Stimulated activated CD4-positive, alpha-beta T cell treated with anti-CD3 and anti-CD28 coated beads, Interleukin-4, amount 100 ng/mL, for 1 hour (primary cell): ENCODE data around the gene ATXN1.
"Not testable (repeated sequence)": the region's sequence is repeated elsewhere in the genome, so short reads cannot be mapped to it uniquely, and the experiment has no call there.

Source experiments
- DNase-seq: peaks from one replicate; pipeline ENCODE4 v3.0.0-alpha.2; 2020

ATXN1 gene

DNA sequence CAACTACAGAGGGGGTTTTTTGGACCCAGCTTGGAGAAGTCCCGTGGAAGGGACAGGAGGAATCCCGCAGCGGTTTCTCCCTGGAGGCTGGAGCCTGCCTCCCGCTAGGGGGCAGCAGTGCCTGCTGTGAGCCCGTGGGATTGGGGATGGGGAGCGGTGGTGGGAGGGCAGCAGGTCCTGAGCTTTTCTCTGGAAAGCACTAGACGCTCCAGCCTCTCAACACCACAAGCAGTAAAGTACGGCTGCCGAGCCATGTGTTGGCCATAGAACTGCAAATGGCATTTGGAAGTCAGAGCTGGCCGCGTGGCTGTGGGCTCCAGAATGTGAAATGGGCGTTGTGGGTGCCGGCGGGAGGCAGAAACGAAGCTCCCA is 475.1 kb downstream of the ATXN1 start:
- DNase-seq: peak; percentile 15

DNA sequence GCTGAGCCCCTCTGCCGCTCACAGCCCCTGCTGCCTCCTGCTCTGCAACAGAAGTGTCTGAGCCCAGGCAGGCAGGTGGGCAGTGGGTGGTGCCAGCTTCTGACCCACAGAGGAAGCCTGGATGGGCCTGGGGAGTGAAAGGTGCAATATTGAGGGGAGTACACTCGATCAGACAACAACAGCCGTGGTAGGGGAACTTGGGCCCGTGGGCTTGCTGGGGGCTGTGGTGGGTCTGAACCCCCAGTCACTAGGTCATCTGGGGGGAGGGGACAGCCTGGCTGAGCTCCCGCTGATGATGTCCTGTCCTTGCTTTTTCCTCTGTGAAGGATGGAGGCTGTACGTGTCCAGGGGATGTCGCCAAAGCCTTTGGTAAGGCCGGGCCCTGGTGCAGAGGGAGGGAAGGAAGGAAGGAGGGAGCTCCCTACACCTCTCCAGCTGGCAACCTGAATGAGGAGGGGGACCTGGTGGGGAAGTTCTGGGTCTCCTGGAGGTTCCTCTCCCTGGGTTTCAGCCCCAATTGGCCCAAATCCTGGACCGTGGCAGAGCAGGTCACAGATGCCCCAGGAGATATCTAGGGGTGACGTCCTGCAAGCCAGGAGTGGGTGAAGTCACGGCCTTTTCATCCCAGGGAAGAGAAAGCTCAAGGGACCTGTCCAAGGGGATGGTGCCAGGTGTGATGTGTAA is 475.7 kb downstream of the ATXN1 start:
- no peak for DNase-seq

DNA sequence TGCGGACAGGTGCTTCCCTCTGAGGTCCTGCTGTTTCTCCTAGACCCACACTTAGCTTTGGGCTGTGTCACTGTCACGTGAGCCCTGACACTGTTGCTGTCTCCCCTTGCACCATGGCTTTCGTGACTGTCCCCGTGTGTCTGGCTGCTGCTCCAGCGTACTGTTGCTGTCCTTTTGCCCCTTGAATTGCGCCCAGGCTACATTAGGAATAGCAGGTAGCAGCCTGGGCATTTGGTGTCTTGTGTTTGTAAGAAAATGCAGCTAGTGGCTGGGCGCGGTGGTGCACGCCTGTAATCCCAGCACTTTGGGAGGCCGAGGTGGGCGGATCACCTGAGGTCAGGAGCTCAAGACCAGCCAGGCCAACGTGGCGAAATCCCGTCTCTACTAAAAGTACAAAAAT is 476.8 kb downstream of the ATXN1 start:
- no peak for DNase-seq

DNA sequence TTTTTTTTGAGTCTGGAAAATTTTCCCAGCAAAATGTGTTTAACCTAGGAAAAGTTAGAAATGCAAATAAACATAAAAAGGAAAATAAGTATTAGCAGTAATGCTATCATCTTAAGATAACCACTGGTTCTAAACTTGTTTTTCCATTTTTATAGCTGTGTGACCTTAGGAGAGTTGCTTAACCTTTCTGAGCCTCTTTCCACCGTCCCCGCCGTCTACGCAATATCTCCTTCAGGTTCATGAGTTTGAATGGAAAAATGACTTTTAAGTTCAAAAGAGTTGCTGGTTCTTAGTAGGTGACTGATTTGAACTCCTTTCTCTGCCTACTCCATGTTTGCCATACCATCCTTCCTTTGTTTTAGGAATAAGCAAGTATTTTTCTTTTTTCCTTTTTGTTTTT is 478.9 kb downstream of the ATXN1 start:
- DNase-seq: no peak

DNA sequence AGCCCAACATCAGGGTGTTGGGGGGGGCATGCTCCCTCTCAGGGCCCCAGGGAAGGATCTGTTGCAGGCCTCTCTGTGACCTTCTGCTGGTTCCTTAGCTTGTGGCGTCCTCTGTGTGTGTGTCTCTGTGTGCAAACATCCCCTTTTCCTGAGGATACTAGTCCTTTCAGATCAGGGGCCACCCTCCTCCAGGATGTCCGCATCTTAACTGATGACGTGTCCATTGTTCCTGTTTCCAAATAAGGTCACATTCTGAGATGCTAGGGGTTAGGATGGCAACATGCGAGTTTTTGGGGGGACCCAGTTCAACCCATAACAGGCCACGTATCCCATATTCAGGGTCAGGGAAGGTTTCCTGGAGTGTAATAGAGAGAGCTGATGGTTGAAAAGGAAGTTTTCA is 482.0 kb downstream of the ATXN1 start:
- no peak for DNase-seq

DNA sequence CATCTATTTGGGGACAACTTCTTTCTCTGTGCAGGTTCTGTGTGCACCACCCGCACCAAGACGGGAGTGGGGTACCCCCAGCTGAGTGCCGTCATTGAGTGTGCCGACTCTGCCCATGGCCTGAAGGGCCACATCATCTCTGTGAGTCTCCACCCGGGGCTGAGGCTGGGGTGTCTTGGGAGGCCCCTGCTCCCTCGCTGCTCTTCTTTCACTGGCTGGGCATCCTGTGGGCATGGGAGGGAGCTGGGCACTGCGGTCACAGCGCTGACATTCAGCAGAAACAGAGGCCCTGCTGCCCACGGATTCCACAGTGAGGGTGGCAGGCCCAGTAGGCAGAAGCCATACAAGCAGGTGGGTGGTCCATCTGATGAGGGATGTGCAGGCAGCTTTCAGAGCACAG is 482.5 kb downstream of the ATXN1 start:
- no peak for DNase-seq

DNA sequence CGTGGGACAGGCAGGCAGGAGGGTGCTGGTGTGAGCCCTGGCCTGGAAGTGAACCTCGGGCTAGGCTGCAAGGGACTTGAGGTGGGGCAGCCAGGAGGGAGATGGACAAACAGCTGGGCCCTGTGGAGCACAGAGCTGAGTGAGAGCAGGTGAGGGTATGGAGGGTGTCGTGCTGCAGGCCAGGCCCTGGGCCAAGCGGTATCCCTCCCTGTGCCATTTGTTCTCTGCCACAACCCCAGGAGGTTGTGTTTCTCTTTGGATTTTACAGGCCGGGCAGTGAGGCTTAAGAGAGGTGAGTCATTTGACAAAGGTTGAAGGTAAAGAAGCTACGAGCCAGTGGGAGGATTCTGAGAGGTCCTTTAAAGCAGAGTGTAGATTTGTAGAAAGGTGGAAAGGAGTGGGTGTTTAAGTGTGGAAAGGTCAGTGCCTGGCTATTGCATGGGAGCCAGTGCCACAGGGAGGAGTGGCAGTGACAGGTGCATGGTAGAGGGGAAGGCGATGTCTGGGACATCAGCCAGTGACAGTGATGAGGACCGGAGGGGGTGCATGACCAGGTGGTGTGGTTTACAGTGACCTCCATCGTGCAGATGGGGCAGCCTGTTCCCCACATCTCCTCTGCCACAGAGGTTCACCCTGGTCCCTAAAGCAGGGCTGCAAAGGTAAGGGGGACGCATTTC is 483.1 kb downstream of the ATXN1 start:
- DNase-seq: no peak

DNA sequence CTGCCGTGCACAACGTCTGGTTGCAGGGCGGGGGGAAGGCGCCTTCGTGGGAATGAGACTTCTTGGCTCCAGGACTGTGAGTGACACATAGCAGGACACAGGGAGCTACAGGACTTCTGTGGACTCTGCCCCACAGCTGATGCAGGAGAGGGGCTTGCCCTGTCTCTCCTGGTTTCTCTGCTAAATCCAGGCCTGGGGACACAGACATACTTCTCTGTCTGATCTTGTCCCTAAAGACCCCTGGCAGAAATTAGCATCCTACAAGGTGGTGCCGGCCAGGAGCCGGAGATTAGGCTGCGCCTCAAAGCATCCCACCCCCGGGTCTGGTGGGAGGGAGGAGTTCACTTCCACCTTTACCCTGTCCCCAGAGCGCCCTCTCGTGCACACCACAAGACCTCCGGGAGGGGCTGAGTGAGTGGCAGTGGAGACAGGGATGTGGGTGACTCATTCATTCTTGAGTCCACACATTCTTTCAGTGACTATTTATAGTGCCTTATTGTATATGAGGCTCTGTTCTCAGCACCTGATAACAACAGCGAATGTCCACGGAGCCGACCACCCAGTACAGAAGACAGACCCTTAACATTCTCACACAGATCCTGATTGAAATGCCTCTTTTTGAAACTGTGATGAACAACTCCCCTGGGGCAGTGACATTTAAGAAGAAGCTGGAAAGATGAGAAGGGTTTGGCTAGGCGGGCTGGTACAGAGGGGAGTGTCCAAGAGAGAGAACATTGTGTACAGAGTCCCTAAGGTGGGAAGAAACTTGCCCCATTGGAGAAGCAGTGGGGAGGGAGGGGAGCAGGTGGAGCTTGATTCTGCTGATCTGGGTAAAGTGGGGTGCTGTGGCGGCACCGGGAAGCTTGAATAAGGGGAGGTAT is 483.9 kb downstream of the ATXN1 start:
- no peak for DNase-seq

DNA sequence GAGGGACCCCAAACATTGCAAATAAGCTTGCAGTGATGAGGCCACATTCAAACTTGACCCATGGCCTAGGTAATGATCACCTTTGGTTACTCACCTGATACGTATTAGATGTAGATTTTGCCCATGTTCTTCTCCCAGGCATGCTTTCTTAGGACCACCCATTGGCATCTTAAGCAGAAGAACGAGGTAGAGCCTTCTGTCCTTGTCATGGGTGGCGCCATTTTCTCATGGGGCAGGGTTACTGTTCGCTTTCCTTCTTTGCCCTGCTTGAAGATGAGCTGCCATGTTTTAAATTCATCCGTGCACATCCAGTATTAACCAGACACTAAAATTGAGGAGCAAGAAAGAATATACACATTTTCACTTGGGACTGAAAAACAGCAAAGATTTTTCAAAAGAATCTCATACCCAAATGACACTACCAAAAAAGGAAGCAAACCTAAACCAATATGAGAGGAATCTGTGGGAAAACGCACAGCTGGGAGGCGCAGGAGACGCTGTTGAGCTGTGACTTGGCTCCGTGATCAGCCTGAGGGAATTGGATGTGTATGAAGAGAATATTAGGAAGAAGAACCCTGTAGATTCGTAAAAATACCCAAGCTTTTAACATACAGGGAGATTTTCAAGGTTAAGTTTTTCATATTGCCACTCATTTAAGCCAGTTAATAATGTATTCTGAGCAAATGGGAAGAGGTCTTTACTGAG is 486.2 kb downstream of the ATXN1 start:
- no peak for DNase-seq

DNA sequence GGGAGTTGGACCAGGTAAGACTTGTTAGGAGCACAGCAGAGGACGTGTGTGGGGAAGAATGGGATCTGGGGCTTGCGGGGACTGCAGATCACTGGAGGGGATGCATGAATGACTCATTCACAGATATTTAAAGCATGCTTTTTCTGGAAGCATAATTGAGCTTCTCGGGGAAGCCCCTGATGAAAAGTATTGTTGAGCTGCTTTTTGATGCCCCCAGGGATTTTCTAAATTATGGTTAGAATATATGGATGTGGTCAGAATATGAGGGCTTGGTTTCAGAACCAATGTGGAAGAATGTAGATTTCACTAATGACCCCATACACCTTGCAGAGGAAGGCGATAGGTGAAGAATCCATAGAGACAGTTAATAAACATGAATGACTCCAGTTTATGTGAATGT is 486.8 kb downstream of the ATXN1 start:
- DNase-seq: no peak

DNA sequence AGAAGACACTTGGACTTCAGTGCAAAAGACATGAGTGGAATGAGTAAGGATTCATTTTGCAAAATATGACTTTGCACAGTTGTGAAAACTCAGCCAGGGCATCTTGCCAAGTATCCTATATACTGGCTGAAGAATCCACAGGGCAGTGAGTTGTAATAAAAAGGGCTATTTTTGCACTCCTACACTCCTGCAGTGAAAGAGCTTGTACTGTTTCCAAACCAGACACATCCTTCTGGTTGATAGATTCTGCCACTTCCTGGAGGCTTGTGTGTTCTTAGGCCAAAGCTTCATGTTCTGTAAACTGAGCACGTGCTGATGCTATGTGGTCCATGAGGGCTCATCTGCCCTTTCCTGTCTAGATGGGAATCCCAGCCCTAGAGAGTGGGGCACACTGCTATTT is 488.0 kb downstream of the ATXN1 start:
- DNase-seq: no peak

DNA sequence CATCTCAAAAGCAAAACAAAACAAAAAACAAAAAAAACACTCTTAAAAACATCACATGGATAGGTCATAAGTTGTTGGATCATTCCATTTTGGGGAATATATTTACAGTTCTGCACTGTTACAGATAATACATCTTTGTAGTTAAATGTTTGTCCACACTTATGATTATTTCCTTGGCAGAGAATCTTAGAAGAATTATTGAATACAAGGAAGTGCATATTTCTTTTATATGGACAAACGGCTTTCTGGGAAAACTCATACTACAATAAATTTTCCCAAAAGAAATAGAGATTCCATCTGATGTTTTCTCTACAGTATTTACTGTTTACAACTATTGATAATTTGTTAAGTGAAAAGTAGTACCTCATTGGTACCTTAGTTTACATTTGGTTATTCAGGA is 489.1 kb downstream of the ATXN1 start:
- DNase-seq: no peak

DNA sequence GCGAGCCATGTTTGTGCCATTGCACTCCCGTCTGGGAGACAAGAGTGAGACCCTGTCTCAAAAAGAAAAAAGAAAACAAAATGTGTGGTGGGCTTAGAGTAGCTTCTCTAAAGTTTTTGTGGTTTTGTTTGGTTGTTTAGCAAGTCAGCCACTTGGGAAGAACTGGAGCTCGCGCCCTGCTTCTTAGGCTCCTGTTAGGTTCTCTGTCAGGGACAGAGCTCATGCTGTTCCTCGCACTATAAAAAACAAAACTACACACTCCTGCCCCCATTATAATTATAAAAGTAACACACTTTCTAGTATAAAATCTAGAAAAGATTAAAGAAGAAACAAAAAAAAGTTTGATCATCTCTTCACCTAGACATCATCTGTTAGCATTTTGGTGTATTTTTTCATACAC is 489.8 kb downstream of the ATXN1 start:
- DNase-seq: no peak

DNA sequence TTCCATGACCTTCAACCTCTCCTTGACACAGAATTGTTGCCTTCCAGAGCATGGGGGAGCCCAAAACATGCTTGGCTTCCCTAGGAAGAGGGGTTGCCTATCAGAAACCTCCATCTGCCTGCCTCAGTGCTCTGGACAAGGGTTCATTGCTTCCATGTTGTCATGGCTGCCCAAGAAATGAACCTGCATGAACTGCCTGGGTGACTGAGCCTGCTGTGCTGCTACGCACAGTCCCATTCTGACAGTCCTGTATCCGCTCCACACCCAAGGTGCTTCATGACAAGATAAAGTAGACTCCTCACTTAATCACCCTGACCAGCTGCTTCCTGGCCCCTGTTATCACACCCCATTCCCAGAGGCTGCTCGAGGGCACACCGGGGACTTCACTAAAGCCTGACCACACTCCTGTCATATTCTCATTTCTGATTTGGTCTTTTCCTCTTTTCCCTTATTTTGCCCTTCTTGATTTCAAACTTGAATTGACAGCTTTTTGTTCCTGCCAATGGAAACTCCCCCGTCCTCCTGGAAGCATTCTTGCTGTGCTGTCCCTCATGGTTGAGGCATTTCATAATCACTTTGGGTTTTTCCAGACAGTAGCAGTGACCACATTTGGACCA is 491.0 kb downstream of the ATXN1 start:
- DNase-seq: no peak

DNA sequence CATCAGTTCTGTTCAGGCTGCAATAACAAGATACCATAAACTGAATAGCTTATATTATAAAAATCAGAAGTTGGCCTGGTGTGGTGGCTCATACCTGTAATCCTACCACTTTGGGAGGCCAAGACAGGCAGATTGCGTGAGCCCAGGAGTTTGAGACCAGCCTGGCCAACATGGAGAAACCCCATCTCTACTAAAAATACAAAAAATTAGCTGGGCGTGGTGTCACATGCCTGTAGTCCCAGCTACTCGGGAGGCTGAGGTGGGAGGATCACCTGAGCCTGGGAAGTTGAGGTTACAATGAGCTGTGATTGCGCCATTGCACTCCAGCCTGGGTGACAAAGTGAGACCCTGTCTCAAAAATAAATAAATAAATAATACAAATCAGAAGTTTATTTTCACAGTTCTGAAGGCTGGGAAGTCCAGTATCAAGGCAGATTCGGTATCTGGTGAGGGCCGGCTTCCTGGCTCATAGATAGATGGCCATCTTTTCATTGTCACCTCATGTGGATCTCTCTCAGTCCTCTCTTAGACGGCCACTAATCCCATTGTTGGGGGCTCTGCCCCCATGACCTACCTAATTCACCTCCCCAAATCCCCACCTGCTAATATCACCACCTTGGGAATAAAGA is 491.7 kb downstream of the ATXN1 start:
- not testable (repeated sequence) for DNase-seq

DNA sequence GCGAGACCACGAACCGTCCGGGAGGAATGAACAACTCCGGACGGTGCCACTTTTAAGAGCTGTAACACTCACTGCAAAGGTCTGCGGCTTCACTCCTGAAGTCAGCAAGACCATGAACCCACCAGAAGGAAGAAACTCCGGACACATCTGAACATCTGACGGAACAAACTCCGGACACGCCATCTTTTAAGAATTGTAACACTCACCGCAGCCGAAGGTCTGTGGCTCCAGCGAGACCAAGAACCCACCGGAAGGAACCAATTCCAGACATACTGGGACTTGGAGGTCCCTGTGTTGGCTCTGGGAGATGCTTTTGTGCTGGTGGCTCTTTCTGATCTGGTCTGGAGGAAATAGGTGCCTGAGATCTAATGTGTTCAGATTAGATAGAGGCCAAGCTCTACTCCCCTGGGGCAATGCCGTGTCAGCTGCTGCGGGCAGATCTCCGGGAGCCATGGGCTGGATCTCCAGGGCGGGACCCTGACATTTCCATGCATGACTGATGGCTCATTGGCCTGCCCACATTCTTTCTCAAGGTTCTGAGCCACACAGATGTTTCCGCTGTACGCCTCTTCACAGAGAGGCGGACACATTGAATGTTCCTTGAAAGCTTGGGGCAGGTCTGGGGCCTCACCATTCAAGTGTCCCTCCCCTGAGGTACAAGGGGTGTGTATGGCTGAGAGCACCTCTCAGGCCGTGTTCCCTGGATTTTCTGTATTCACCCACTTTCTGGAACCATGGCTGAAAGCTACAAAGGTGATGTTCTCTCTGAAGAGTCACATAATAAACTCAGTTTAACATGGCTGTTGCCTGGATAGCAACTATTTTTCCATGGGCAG is 493.6 kb downstream of the ATXN1 start:
- DNase-seq: no peak

DNA sequence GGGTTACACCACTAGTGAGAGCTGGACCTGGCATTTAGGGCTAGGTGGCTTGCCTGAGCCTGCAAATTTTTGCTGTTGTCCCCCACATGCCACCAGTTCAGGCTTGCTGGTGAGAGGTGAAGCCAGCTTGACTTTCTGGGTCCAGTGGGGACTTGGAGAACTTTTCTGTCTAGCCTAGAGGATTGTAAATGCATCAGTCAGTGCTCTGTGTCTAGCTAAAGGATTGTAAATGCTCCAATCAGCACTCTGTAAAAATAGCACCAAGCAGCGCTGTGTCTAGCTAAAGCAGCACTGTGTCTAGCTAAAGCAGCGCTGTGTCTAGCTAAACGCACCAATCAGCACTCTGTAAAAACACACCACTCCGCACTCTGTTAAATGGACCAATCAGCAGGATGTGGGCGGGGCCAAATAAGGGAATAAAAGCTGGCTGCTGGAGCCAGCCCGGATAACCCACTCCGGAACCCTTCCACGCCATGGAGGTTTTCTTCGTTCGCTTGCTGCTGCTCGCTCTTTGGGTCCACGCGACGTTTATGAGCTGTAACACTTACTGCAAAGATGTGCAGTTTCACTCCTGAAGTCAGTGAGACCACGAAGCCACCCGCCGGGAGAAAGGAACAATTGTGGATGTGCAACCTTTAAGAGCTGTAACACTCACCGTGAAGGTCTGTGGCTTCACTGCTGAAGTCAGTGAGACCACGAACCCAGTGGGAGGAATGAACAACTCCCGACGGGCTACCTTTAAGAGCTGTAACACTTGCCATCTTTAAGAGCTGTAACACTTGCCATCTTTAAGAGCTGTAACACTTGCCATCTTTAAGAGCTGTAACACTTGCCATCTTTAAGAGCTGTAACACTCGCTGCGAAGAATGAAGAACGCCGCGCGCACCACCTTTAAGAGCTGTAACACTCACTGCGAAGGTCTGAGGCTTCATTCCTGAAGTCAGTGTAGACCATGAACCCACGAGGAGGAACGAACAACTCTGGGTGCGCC is 495.6 kb downstream of the ATXN1 start:
- DNase-seq: no peak

DNA sequence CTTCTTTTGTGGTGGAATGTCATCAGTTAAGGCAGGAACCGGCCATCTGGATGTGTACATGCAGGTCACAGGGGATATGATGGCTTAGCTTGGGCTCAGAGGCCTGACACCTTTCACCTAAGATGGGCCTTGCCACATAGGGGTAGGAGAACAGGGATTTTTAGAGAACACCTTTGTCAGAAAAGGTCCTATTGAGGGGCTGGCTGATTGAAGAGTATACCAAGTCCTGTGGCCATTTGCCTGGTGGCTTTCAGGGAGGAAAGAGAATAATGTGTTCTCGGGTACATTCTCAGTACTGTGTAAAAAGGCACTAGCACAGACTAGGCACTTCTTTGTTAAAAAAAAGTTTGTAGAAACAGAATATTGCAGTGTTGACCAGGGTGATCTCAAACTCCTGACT is 496.5 kb downstream of the ATXN1 start:
- no peak for DNase-seq

DNA sequence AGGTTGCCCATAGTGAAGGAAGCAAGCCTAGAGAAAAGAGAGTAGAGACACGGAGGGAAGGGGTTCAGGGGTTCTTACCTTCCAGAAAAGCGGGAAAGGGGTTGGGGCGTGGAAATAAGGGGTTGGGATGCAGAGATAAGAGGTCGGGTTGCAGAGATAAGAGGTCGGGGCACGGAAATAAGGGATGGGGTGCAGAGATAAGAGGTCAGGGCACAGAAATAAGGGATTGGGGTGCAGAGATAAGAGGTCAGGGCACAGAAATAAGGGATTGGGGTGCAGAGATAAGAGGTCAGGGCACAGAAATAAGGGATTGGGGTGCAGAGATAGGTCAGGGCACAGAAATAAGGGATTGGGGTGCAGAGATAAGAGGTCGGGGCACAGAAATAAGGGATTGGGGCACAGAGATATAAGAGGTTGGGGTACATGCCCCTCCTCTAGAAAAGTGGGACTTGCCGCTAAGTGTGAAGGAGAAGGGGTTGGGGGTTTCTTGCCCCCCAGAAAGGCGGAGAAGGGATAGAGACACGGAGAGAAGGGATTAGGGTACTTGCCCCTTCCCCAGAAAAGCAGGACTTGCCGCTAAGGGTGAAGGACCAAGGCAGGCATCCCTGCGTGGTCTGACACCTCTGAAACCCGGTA is 497.7 kb downstream of the ATXN1 start:
- DNase-seq: not testable (repeated sequence)

DNA sequence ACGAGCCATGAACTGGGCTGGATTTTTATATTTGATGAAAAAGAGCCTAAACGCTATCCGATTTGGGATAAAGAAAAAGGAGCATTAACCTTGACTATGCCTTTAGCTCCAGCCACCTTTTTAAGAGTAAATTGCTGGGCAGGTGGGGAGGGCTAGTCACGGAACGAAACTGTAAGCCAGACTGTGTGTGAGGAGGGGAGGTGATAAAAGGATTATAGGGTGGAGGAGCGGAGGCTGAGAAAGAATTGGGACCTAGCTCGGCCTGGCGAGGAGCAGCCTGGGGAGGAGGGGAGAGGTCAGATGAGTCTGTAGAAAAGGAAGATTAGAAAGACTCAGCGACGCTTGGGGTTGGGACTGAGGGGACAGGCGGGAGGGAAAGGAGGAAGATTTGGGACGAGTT is 498.5 kb downstream of the ATXN1 start:
- DNase-seq: not testable (repeated sequence)
